ENCODE data around the gene TMEM69.

- TF ChIP-seq CTCF (IDR thresholded peaks at IDR 0.05) (no peak), POLR2A (IDR thresholded peaks at IDR 0.05) (no peak)
Observed at GRCh38 chr1:45682942-45683341, 5.0 kb upstream of the TMEM69 start.

Data from testis (tissue), 2 donors.